Hepatocyte (in vitro differentiated cells): ENCODE measurements around the gene SKP1. TPM values are rescaled to one million over a fixed set of nuclear protein-coding genes. Genes with fewer than 3 reads are reported as not detected.

Experiments
- DNase-seq: peaks from one replicate; pipeline ENCODE4 v3.0.0-alpha.2; 2016; ENCODE audit warnings: low spot score
- H2AFZ ChIP-seq: fragments of 200-600 bp; sonication (generic); 2 replicates; pipeline ENCODE4 v1.6.0; 2016; ENCODE audit warnings: antibody characterized with exemption, mild to moderate bottlenecking
- H3K27ac ChIP-seq: fragments of 200-600 bp; sonication (generic); 2 replicates; pipeline ENCODE4 v1.5.1; 2016; ENCODE audit warnings: mild to moderate bottlenecking
- H3K27me3 ChIP-seq: fragments of 200-600 bp; sonication (generic); 2 replicates; pipeline ENCODE4 v1.6.1; 2016
- H3K36me3 ChIP-seq: fragments of 200-600 bp; sonication (generic); replicated peaks from 2 replicates; pipeline ENCODE4 v1.5.1; 2016; ENCODE audit warnings: low read depth; ENCODE audit not compliant: insufficient read depth
- H3K4me1 ChIP-seq: fragments of 200-600 bp; sonication (generic); 2 replicates; pipeline ENCODE4 v1.5.1; 2016; ENCODE audit warnings: mild to moderate bottlenecking, moderate library complexity; ENCODE audit not compliant: insufficient read depth
- H3K4me2 ChIP-seq: fragments of 200-600 bp; sonication (generic); 2 replicates; pipeline ENCODE4 v1.6.0; 2016
- H3K4me3 ChIP-seq: fragments of 200-600 bp; sonication (generic); 2 replicates; pipeline ENCODE4 v1.5.1; 2016; ENCODE audit warnings: mild to moderate bottlenecking
- H3K79me2 ChIP-seq: fragments of 200-600 bp; sonication (generic); 2 replicates; pipeline ENCODE4 v1.6.0; 2017; ENCODE audit warnings: mild to moderate bottlenecking
- H3K9me2 ChIP-seq: fragments of 200-600 bp; sonication (generic); replicated peaks from 2 replicates; pipeline ENCODE4 v1.6.0; 2017; ENCODE audit warnings: mild to moderate bottlenecking; ENCODE audit not compliant: insufficient read depth
- H3K9me3 ChIP-seq: fragments of 200-600 bp; sonication (generic); 2 replicates; pipeline ENCODE4 v1.5.1; 2016; ENCODE audit warnings: low read depth, mild to moderate bottlenecking
- H4K20me1 ChIP-seq: fragments of 200-600 bp; sonication (generic); 2 replicates; pipeline ENCODE4 v1.6.0; 2016; ENCODE audit warnings: mild to moderate bottlenecking; ENCODE audit not compliant: insufficient read depth, poor library complexity, severe bottlenecking
- CTCF ChIP-seq: fragments of 200-600 bp; sonication (generic); IDR thresholded peaks from 2 replicates; pipeline ENCODE4 v1.5.1; 2016; ENCODE audit warnings: antibody characterized with exemption, mild to moderate bottlenecking; ENCODE audit not compliant: poor library complexity
- EZH2 ChIP-seq: fragments of 200-600 bp; sonication (generic); IDR thresholded peaks from 2 replicates; pipeline ENCODE4 v1.6.1; 2016; ENCODE audit warnings: antibody characterized with exemption, mild to moderate bottlenecking, borderline replicate concordance
- EZH2phosphoT487 ChIP-seq: fragments of 200-600 bp; sonication (generic); IDR thresholded peaks from one replicate; pipeline ENCODE4 v1.6.1; 2018; ENCODE audit warnings: antibody characterized with exemption, mild to moderate bottlenecking, low read depth, moderate library complexity; ENCODE audit not compliant: unreplicated experiment, severe bottlenecking
- WGBS: methylation state at CpG from one replicate; pipeline ENCODE4 v1.1.6; 2016; ENCODE audit warnings: low lambda C conversion rate; ENCODE audit errors: missing lambda C conversion rate; 5-methylcytosine and 5-hydroxymethylcytosine counted together
- polyA plus RNA-seq: library from polyadenylated mRNA; unstranded; fragments of >200 nt; fragmentation: Nextera tagmentation; extraction: Ambion mirVana; gene quantifications from 2 replicates; pipeline ENCODE4 v1.2.1, GENCODE V29; 2016
- total RNA-seq: library from RNA; depleted of rRNA; stranded (reverse); fragments of >200 nt; gene quantifications from 2 replicates; pipeline ENCODE4 v1.2.3, GENCODE V29; 2014

The SKP1 gene
- total and polyA plus RNA-seq, 2 experiments from 2014 or later: 543 to 723 TPM

- no peak overlapping the region for H3K4me2 ChIP-seq
- no peak overlapping the region for H3K27ac ChIP-seq
- H3K9me2 ChIP-seq: no peaks in the 10 kb centered on the region
- no peaks in the 10 kb centered on the region for H3K79me2 ChIP-seq
- H3K4me1 ChIP-seq: peaks cover 12% of the 10 kb centered on the region
- H3K27me3 ChIP-seq: no peaks in the 10 kb centered on the region
- no peaks in the 10 kb centered on the region for H3K36me3 ChIP-seq
- no peak for DNase-seq
- H3K4me3 ChIP-seq: no peak overlapping the region
- no peaks in the 10 kb centered on the region for H4K20me1 ChIP-seq
- WGBS: 93% methylated on average over 3 of the region's 3 CpGs
- no peaks in the 10 kb centered on the region for H3K9me3 ChIP-seq
- TF ChIP-seq EZH2phosphoT487: no peak
- no peak for TF ChIP-seq CTCF
- no peak for TF ChIP-seq EZH2
- H2AFZ ChIP-seq: no peak overlapping the region
These were observed 54.2 kb downstream of the SKP1 start for GRCh38 chr5:134122530-134122929.

GRCh38 chr5:134120386-134121138 is 56.2 kb downstream of the SKP1 start:
- Histone ChIP-seq H3K4me2 (no peak overlapping the region), H2AFZ (no peak overlapping the region), H3K27me3 (no peaks in the 10 kb centered on the region), H3K36me3 (no peaks in the 10 kb centered on the region), H3K4me3 (no peak overlapping the region), H3K9me3 (no peaks in the 10 kb centered on the region), H3K27ac (no peak overlapping the region), H3K79me2 (no peaks in the 10 kb centered on the region), H4K20me1 (no peaks in the 10 kb centered on the region), H3K4me1 (peaks cover 8% of the 10 kb centered on the region), H3K9me2 (no peaks in the 10 kb centered on the region)
- 95% methylated on average over 17 of the region's 17 CpGs for WGBS
- DNase-seq: no peak
- TF ChIP-seq CTCF (no peak), EZH2 (no peak), EZH2phosphoT487 (no peak)

GRCh38 chr5:134119720-134120119 is 57.0 kb downstream of the SKP1 start:
- H3K4me2 ChIP-seq: no peak overlapping the region
- H3K36me3 ChIP-seq: no peaks in the 10 kb centered on the region

More at GRCh38 chr5:134119720-134120119, 57.0 kb downstream of the SKP1 start:
- Histone ChIP-seq H3K27me3 (no peaks in the 10 kb centered on the region), H3K27ac (no peak overlapping the region), H3K79me2 (no peaks in the 10 kb centered on the region), H2AFZ (no peak overlapping the region), H3K4me3 (no peak overlapping the region), H3K4me1 (peaks cover under 1% of the 10 kb centered on the region), H3K9me2 (no peaks in the 10 kb centered on the region), H4K20me1 (no peaks in the 10 kb centered on the region), H3K9me3 (no peaks in the 10 kb centered on the region)
- no peak for DNase-seq
- 97% methylated on average over 12 of the region's 12 CpGs for WGBS
- TF ChIP-seq CTCF: no peak
- TF ChIP-seq EZH2phosphoT487: no peak
- no peak for TF ChIP-seq EZH2
